ENCODE results near the gene BRD2. TPM values are rescaled to one million over a fixed set of nuclear protein-coding genes. Genes with fewer than 3 reads are reported as not detected.

The BRD2 gene
- total RNA-seq, 1 donor from 2014 or later: 155 TPM

GRCh38 chr6:33010356-33010755, 42.0 kb downstream of the BRD2 start:
- H3K9me3 ChIP-seq: no peaks in the 10 kb centered on the region
- no peak for TF ChIP-seq CTCF (IDR thresholded peaks at IDR 0.05)
- ATAC-seq (no peak), DNase-seq (no peak)
- peaks cover 4% of the 10 kb centered on the region for H3K4me1 ChIP-seq
- intact Hi-C loops (cut with DNase I): loop anchor here (5.0 to 10.0 kb wide), 2 partner anchors 77 to 234 kb away; no protein-coding TSS in a partner anchor
- no peaks in the 10 kb centered on the region for H3K27me3 ChIP-seq
- no peak overlapping the region for H3K4me3 ChIP-seq
- no peaks in the 10 kb centered on the region for H3K36me3 ChIP-seq
- no peak overlapping the region for H3K27ac ChIP-seq

- ATAC-seq: no peak
Observed at GRCh38 chr6:33013608-33014007, 45.2 kb downstream of the BRD2 start.

GRCh38 chr6:33014841-33015634, 46.6 kb downstream of the BRD2 start:
- no peaks in the 10 kb centered on the region for H3K9me3 ChIP-seq
- peaks cover 21% of the 10 kb centered on the region for H3K4me1 ChIP-seq
- intact Hi-C loops (cut with DNase I): loop anchor here (5.0 to 10.0 kb wide), 2 partner anchors 72 to 230 kb away; no protein-coding TSS in a partner anchor
- DNase-seq: no peak
- ATAC-seq: peak; percentile 66
- peak; percentile 85 for TF ChIP-seq CTCF (IDR thresholded peaks at IDR 0.05)
- no peaks in the 10 kb centered on the region for H3K36me3 ChIP-seq
- H3K4me3 ChIP-seq: no peak overlapping the region
- H3K27ac ChIP-seq: no peak overlapping the region
- H3K27me3 ChIP-seq: no peaks in the 10 kb centered on the region

More at GRCh38 chr6:33013608-33014007, 45.2 kb downstream of the BRD2 start:
- intact Hi-C loops (cut with DNase I): loop anchor here (5.0 to 10.0 kb wide), 2 partner anchors 74 to 231 kb away; no protein-coding TSS in a partner anchor
- Histone ChIP-seq H3K4me1 (peaks cover 13% of the 10 kb centered on the region), H3K27ac (no peak overlapping the region), H3K27me3 (no peaks in the 10 kb centered on the region), H3K36me3 (no peaks in the 10 kb centered on the region), H3K4me3 (no peak overlapping the region), H3K9me3 (no peaks in the 10 kb centered on the region)
- no peak for DNase-seq
- TF ChIP-seq CTCF (IDR thresholded peaks at IDR 0.05): no peak

- intact Hi-C loops (cut with DNase I): loop anchor here (10.0 kb wide), 1 partner anchor 229 kb away; no protein-coding TSS in a partner anchor
- Histone ChIP-seq H3K27ac (no peak overlapping the region), H3K4me3 (no peak overlapping the region), H3K36me3 (no peaks in the 10 kb centered on the region), H3K27me3 (no peaks in the 10 kb centered on the region), H3K4me1 (peaks cover 21% of the 10 kb centered on the region), H3K9me3 (no peaks in the 10 kb centered on the region)
- ATAC-seq: no peak
- no peak for DNase-seq
- TF ChIP-seq CTCF (IDR thresholded peaks at IDR 0.05): no peak
Observed at GRCh38 chr6:33015798-33016197, 47.4 kb downstream of the BRD2 start.

GRCh38 chr6:33017018-33017417, 48.6 kb downstream of the BRD2 start:
- H3K27ac ChIP-seq: peak overlapping the region; percentile 92
- DNase-seq (no peak), ATAC-seq (no peak)
- H3K4me3 ChIP-seq: peak overlapping the region; percentile 15
- no peak for TF ChIP-seq CTCF (IDR thresholded peaks at IDR 0.05)
- peaks cover 21% of the 10 kb centered on the region for H3K4me1 ChIP-seq
- H3K27me3 ChIP-seq: no peaks in the 10 kb centered on the region
- intact Hi-C loops (cut with DNase I): loop anchor here (10.0 kb wide), 1 partner anchor 228 kb away; no protein-coding TSS in a partner anchor
- no peaks in the 10 kb centered on the region for H3K9me3 ChIP-seq
- H3K36me3 ChIP-seq: no peaks in the 10 kb centered on the region
